GM18870 (cell line): Measurements from ENCODE around the gene HOXD1.

ENCODE experiments used
- ATAC-seq: cut with Tn5 transposase; IDR thresholded peaks from one replicate; pipeline ENCODE4 v1.9.1; 2021; ENCODE audit warnings: moderate library complexity; ENCODE audit not compliant: unreplicated experiment

The HOXD1 gene

GRCh38 chr2:176187899-176188773 is at the start of gene HOXD1:
TSS of gene HOXD1 (plus strand) at chr2:176188668. CDS start at chr2:176188802, 134 bp downstream.
- no peak for ATAC-seq

DNA sequence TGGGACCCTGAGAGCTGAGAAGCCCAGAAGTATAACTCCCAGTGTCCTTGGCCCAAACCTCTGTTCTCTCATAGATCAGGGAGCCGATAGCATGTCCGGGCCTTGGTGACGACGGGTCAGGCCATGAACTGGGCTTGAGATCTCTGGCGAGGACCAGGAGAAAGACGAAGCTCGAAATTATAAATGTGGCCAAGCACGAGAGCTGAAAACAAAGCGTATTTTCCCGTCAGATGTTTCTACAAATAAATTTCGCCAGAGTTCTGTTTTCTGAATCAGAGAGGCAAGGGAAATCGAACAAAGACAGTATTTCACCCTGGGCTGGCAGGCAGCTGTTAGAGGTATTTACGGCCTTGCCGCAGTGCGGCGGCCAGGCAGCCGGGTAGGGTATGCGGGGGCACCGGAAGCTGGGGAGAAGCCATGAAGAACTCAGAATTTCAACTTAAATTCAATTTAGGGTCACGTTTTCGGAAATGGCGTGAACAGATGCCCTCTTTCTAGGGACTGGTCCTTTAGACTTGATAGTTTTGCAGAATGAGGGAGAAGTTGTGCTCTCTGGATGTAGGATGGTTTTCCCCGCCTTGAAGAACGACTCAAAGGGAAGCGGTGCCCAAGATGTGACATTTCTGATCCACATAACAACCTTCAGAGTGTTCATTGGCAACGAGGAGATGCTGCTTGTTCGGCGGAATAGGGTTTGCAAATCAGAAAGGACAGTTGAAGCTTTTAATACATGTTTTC is 49.4 kb upstream of the HOXD1 start:
- no peak for ATAC-seq

GRCh38 chr2:176139661-176140512 is 48.6 kb upstream of the HOXD1 start:
- no peak for ATAC-seq

DNA sequence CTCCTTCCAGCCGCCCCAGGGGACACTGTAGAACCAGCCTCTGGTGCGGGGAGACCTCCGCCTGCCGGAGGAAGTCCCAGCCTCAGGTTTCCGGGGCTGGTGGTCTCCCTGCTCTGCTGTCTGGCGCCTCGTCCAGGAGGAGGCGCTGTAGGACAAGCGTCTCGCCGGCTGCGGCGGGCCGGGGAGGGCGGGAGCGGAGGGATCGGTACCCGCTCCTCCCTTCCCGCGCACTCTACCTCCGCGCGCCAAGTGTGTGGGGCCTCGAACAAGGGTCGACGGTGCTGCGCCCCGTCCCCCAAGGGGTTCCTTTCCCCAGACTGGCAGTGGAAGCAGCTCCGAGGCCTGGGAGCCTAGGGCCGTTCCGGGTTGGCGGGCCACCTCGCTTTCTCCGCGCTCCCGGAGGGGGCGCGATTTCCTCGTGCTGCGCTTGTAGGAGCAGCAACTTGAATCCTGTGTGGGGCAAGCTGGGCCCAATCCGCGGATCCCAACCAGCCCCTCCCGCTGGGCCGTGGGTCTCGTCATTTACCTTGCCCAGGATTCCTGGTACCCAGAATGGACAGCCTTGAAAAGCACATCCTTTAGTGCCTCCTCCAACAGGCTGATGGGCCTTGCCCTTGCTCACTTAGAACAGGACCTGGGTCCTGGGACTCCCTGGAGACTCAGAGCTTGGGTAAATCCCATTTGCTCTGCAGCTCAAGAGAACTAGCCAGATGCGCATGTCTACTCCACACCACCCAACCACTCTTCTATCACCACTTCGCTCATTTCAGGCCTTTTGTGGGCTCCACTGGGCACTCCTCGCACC is 47.8 kb upstream of the HOXD1 start:
- peak; percentile 83 for ATAC-seq

GRCh38 chr2:176142281-176142680 is 46.2 kb upstream of the HOXD1 start:
- ATAC-seq: no peak

DNA sequence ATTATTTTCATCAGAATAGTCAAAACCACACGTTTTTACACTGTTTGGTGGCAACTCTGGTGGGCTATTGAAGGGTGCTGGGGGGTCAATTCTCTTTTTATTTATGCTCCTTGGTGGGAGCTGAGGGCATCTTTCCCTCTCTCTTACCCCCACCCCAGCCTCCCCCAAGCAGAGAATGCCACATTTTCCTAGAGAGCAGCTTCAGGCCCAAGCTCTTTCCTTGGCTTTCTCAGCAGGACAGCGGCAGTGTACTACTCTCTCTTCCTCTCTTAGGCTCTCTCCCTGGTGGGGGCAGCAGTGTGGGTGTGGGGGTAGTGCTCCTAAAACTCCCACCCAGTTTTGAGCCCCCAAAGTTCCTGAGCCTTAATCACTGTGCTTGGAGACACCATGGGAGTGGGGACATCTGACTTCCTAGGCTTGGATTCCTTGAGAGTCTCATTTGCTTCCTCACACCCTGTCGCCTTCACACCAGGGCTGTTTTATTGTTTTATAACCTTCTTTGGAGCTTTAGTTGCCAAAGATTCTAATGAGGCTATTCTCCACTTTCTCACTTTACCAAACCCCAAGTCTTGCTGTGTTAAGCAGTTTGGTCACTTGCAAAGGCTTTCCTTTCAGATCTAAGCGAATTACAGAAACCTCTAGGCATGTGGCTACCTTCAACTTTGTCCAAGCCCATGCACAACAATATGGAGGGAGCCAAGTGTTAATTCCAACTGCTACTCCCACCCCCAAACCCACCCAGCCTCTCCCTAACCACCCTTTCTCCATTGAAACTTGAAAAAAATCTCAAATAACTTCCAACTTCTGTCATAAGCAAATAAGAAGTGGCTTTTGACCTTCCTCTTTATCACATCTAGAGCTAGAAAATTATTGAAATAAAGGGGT is 43.1 kb upstream of the HOXD1 start:
- ATAC-seq: no peak

GRCh38 chr2:176146101-176146500 is 42.4 kb upstream of the HOXD1 start:
- no peak for ATAC-seq

- ATAC-seq: no peak
Measured at GRCh38 chr2:176146645-176147044, 41.8 kb upstream of the HOXD1 start.

DNA sequence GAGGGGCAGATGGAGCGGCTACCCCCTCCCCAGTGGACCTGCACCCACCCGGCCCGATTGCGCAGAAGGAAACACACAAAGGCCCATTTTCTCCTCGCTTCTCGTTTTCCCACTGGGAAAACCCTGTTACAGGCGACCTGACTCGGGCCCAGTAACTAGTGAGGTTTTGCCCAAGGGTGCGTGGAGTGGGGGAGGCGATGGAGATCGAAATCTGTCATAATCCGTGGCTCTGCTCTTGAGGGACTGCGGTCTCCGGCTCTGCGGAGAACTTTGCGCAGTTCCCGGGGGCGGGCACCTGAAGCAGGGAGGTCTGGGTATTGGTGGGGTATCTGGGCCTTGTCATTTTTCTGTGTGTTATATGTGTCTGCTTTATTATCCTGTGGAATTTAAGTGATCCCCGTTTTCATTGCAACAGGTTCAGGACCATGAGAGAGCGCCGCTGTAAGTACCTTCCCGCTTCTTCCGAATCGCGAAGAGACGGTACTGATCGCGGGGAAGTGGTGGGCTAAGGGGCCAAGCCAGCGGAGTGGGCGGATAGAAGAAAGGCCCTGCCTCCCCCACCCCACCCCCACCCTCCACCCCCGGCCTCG is 41.2 kb upstream of the HOXD1 start:
- no peak for ATAC-seq

DNA sequence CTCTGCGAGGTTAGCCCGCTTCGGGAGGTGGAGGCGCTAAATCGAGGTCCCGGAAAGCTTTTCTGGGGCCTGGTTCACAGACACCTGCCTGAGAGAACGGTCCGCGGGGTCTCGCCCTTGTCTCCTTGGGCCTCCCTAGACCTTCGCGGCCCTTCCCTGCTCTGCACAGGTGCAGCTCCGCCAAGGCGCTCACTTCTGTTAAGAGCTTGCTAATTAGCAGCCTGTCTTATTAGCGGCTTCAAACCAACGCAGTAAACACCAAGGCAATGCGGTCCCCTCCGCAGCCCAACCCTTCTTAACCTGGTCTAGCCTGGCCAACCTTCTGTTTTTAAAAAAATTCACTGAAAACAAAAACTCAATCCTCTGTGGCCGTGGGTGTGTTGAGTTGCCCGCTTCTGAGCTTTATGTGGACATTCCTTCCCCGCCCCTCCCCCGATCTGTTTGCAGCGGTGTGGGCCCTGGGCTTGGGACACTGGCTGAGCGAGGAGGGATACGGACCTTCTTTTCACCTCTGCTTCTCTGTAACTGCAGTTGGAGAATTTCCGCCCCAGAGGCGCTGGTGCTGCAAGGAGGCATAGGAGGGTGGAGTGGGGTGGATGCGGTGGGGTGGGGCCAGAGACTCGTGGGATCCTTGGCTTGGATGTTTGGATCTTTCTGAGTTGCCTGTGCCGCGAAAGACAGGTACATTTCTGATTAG is 40.5 kb upstream of the HOXD1 start:
- no peak for ATAC-seq

GRCh38 chr2:176148751-176149421 is 39.6 kb upstream of the HOXD1 start:
- no peak for ATAC-seq

DNA sequence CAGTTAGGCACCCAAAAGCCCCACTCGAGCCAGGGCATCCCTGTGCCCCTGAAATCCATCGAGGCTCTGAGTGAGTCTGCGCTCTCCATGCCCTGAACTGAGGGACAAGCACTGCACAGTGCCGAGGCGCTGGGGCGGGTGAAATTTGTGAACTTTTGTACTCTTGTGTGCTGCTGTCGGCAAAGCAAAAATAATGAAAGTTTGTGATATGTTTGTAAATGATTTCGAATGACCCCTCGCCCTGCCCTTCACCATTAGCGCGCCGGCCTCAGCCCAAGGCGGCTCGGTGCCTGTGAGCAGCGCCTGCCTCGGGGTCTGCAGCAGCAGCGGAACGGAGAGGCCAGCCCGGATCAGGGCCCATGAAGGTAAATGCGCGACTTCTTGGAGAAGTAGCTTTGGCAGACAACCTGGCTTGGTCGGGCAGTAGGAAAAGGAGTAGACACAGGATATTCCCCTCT is 39.0 kb upstream of the HOXD1 start:
- no peak for ATAC-seq

DNA sequence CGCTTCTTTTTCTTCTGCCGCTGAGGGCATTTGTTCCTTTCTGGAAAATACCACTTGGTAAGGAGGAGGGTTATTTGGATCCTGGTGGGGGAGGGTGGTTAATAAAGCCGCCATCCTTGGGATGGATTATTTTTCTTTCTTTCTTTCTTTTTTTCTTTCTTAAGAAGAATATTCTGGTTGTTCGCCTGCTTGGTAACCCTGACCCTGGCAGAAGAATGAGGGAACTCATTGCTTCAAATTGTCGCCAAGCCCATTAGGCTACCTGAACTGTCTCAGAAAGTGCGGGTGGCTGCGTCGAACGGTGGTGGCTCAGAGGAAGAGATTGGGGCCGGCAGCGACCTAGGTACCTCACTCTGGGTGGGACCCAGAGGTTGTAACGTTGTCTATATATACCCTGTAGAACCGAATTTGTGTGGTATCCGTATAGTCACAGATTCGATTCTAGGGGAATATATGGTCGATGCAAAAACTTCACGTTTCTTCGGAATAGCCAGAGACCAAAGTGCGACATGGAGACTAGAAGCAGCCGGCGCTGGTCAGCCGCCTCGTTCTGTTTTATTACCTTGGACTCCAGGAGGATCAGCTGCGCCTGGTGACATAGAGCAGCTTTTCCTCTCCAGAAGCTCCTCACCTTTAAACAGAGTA is 38.4 kb upstream of the HOXD1 start:
- no peak for ATAC-seq

GRCh38 chr2:176150584-176151441 is 37.7 kb upstream of the HOXD1 start:
- no peak for ATAC-seq

DNA sequence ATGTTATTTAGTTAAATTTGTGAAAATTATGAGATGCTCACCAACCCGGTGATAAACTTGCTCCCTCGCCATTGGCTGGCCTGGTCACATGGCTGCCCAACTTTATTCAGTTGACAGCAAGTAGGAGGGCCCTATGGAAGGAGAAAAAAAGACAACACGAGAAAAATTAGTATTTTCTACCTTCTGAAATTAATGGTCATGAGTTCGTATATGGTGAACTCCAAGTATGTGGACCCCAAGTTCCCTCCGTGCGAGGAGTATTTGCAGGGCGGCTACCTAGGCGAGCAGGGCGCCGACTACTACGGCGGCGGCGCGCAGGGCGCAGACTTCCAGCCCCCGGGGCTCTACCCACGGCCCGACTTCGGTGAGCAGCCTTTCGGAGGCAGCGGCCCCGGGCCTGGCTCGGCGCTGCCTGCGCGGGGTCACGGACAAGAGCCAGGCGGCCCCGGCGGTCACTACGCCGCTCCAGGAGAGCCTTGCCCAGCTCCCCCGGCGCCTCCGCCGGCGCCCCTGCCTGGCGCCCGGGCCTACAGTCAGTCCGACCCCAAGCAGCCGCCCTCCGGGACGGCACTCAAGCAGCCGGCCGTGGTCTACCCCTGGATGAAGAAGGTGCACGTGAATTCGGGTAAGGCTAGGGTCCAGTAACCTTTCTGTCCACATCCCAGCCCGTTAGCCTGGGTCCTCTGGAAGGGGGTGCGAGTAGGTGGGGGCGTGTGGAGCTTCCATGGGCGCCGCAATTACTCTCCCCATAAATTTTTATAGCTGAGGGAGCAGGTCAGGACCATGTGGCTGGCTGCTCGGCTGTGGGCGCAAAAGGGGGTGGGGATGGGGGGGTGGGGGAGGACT is 36.8 kb upstream of the HOXD1 start, which contains the start of gene HOXD4:
HOXD4 (plus strand) TSS at position 109 of the 846 bp plus-strand sequence; CDS start at position 193, 84 bp downstream.
- no peak for ATAC-seq
